ENCODE data around the gene ACSS1. TPM values are rescaled to one million over a fixed set of nuclear protein-coding genes. Genes with fewer than 3 reads are reported as not detected.

Gene ACSS1
- total RNA-seq, 1 donor from 2014 or later, result not detected

DNA sequence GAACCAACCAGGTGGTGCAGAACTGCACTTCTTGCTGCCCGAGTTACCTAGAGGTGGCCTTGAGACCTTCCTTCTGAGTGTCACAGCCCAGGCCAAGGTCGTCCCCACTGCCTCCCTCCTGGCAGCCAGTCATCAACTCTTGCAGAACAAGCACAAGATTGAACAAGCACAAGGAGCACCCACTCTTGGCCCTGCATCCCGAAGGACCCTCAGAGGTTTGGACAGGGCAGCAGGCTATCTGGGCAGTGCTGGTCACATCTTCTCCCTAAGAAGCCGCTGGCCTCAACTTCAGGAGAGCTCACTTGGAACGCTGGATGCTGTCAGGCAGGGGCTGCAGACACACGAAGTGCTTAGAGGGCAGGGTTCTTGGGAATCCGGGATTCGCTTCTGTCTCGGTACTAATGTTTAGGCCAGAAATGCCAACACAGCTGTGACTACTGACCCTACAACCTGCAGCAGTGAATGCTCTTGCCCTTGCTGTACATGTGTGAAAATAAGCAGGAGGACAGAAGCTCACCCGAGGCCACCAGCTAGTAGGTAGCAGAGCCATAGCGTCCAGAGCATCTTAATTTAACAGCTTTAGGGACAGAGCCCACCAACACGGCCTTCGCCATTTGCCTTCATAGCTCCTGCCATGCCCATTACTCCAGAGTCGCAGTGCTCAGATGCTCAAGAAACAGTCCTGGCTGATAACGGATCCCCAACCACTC is 4.0 kb upstream of the ACSS1 start:
- H3K27ac ChIP-seq, result no peak overlapping the region
- no peak for DNase-seq (ENCODE audit: low spot score)
- H3K27ac Mint-ChIP-seq, result no peak overlapping the region
- no peak overlapping the region for H2AFZ ChIP-seq (replicated peaks)
- H3K4me2 ChIP-seq, result no peak overlapping the region
- H3K4me3 ChIP-seq, result no peak overlapping the region
- H3F3A ChIP-seq (ENCODE audit: low read depth), result peaks cover 12% of the 10 kb centered on the region
- H3K4me1 Mint-ChIP-seq, result peaks cover 27% of the 10 kb centered on the region
- H3K9me3 ChIP-seq (ENCODE audit: low read depth), result no peaks in the 10 kb centered on the region
- H3K4me1 ChIP-seq, result peaks cover 10% of the 10 kb centered on the region
- no peak overlapping the region for H3K9ac ChIP-seq
- H3K27me3 ChIP-seq, result peaks cover 100% of the 10 kb centered on the region
- H4K20me1 ChIP-seq (ENCODE audit: low read depth), result peaks cover 24% of the 10 kb centered on the region
- H3K27me3 Mint-ChIP-seq (ENCODE audit: insufficient read depth, low read depth), result peaks cover 45% of the 10 kb centered on the region
- no peaks in the 10 kb centered on the region for H3K9me3 Mint-ChIP-seq
- no peak overlapping the region for H3K4me3 Mint-ChIP-seq
- H3K79me2 ChIP-seq (ENCODE audit: low read depth), result no peaks in the 10 kb centered on the region
- no peaks in the 10 kb centered on the region for H3K36me3 ChIP-seq
- TF ChIP-seq EZH2phosphoT487 (IDR thresholded peaks at IDR 0.05) (no peak), EZH2 (IDR thresholded peaks at IDR 0.05) (no peak)
- TF ChIP-seq, protein P1, sequence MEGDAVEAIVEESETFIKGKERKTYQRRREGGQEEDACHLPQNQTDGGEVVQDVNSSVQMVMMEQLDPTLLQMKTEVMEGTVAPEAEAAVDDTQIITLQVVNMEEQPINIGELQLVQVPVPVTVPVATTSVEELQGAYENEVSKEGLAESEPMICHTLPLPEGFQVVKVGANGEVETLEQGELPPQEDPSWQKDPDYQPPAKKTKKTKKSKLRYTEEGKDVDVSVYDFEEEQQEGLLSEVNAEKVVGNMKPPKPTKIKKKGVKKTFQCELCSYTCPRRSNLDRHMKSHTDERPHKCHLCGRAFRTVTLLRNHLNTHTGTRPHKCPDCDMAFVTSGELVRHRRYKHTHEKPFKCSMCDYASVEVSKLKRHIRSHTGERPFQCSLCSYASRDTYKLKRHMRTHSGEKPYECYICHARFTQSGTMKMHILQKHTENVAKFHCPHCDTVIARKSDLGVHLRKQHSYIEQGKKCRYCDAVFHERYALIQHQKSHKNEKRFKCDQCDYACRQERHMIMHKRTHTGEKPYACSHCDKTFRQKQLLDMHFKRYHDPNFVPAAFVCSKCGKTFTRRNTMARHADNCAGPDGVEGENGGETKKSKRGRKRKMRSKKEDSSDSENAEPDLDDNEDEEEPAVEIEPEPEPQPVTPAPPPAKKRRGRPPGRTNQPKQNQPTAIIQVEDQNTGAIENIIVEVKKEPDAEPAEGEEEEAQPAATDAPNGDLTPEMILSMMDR (IDR thresholded peaks at IDR 0.05), result no peak
- no peaks in the 10 kb centered on the region for H3K36me3 Mint-ChIP-seq

DNA sequence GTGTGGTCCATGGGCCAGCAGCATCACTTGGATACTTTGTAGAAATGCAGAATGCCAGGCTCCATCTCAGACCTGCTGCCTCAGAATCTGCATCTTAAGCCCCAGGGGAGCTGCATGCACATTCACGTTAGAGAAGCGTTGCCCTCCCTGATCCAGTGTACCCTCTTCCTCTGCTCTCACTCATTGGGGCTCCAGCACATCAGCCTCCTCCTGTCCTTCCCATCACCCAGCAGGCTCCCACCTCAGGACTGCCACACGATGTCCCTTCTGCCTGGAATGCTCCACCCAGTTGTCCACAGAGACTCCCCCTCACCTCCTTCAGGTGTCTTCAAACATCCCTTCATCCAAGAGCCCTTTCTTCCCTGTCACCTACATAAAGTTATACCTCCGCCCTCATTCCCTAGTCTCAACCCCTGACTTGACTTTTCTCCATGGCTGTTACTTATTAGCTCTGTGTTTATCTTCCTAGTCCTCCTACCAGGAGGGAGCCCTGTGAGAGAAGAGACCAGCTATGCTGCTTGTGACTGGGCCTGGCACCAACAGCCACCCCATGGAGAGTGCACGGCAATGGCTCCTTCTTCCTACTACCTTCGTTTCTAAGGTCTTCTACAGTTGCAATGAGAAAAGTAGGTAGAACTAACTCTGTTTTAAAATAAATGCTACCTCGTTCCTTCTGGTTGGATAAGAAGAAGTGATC is 3.3 kb upstream of the ACSS1 start:
- no peak overlapping the region for H3K4me2 ChIP-seq
- no peaks in the 10 kb centered on the region for H3K79me2 ChIP-seq (ENCODE audit: low read depth)
- Mint-ChIP-seq H3K4me1 (peaks cover 25% of the 10 kb centered on the region), H3K9me3 (no peaks in the 10 kb centered on the region), H3K4me3 (no peak overlapping the region), H3K27ac (no peak overlapping the region), H3K27me3 (ENCODE audit: insufficient read depth, low read depth) (peaks cover 53% of the 10 kb centered on the region), H3K36me3 (no peaks in the 10 kb centered on the region)
- no peaks in the 10 kb centered on the region for H3K36me3 ChIP-seq
- no peak overlapping the region for H3K4me3 ChIP-seq
- peaks cover 10% of the 10 kb centered on the region for H3K4me1 ChIP-seq
- H2AFZ ChIP-seq (replicated peaks), result no peak overlapping the region
- TF ChIP-seq EZH2phosphoT487 (IDR thresholded peaks at IDR 0.05), result no peak
- TF ChIP-seq, protein P1 (IDR thresholded peaks at IDR 0.05), result no peak
- no peak for TF ChIP-seq EZH2 (IDR thresholded peaks at IDR 0.05)
- H3K27ac ChIP-seq, result no peak overlapping the region
- no peak overlapping the region for H3K9ac ChIP-seq
- H3F3A ChIP-seq (ENCODE audit: low read depth), result peaks cover 5% of the 10 kb centered on the region
- DNase-seq (ENCODE audit: low spot score), result no peak
- H3K9me3 ChIP-seq (ENCODE audit: low read depth), result no peaks in the 10 kb centered on the region
- H3K27me3 ChIP-seq, result peaks cover 100% of the 10 kb centered on the region
- H4K20me1 ChIP-seq (ENCODE audit: low read depth), result peaks cover 27% of the 10 kb centered on the region

DNA sequence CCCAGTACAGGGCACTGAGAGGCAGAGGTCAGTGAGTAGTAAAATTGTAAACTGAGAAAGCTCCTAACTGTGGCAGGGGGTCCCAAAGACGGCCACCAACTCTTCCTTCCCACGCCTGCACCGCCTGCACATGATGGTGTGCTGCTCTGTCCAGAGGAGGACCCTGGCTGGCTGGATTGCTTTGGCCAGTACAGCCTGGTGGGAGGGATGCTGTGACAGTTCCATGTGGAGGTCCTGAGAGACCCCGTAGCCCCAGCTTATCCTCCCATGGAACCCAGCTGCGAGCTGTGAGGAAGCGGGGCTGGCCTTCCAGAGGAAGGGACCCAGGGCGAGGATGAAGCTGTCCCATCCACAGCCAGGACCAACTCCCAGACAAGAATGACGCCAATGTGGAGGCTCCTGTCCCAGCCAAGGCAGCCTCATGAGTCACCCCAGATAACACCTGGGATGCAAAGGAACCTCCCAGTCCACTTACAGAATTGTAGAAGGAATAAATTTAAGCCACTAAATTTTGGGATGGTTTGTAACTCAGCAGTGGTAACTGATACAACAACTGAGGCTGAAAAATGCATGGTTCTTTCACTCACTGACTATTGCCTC is 2.0 kb upstream of the ACSS1 start:
- Mint-ChIP-seq H3K9me3 (no peaks in the 10 kb centered on the region), H3K36me3 (no peaks in the 10 kb centered on the region), H3K27me3 (ENCODE audit: insufficient read depth, low read depth) (peaks cover 65% of the 10 kb centered on the region), H3K27ac (no peak overlapping the region), H3K4me1 (peaks cover 17% of the 10 kb centered on the region), H3K4me3 (no peak overlapping the region)
- no peak overlapping the region for H3K9ac ChIP-seq
- H3K79me2 ChIP-seq (ENCODE audit: low read depth), result no peaks in the 10 kb centered on the region
- no peak overlapping the region for H3K4me2 ChIP-seq
- H3K4me1 ChIP-seq, result peaks cover 3% of the 10 kb centered on the region
- TF ChIP-seq, protein P1 (IDR thresholded peaks at IDR 0.05), result no peak
- TF ChIP-seq EZH2phosphoT487 (IDR thresholded peaks at IDR 0.05) (no peak), EZH2 (IDR thresholded peaks at IDR 0.05) (no peak)
- no peak overlapping the region for H2AFZ ChIP-seq (replicated peaks)
- H3K36me3 ChIP-seq, result no peaks in the 10 kb centered on the region
- no peak overlapping the region for H3K4me3 ChIP-seq
- H4K20me1 ChIP-seq (ENCODE audit: low read depth), result peaks cover 26% of the 10 kb centered on the region
- no peak overlapping the region for H3K27ac ChIP-seq
- peaks cover 100% of the 10 kb centered on the region for H3K27me3 ChIP-seq
- no peaks in the 10 kb centered on the region for H3K9me3 ChIP-seq (ENCODE audit: low read depth)
- no peaks in the 10 kb centered on the region for H3F3A ChIP-seq (ENCODE audit: low read depth)
- DNase-seq (ENCODE audit: low spot score), result no peak

All from neural progenitor cell (in vitro differentiated cells).